ENCODE measurements around the gene RIMS4. TPM values are rescaled to one million over a fixed set of nuclear protein-coding genes. Genes with fewer than 3 reads are reported as not detected.

The RIMS4 gene
- total RNA-seq, 1 experiment from 2014 or later: 16.3 TPM

- Histone ChIP-seq H4K8ac (replicated peaks; ENCODE audit: insufficient read length, low read depth, low read length) (no peak overlapping the region), H4K20me1 (ENCODE audit: control insufficient read depth, insufficient read depth, insufficient read length) (no peaks in the 10 kb centered on the region), H3K56ac (ENCODE audit: insufficient read length, low read depth, low read length) (no peak overlapping the region), H2BK12ac (ENCODE audit: insufficient read length, low read depth, low read length) (no peak overlapping the region), H2AFZ (ENCODE audit: low read length) (no peak overlapping the region), H2BK5ac (ENCODE audit: insufficient read length, low read length) (no peak overlapping the region), H3K9me3 (ENCODE audit: control insufficient read depth, low read depth, low read length) (no peaks in the 10 kb centered on the region), H3T11ph (ENCODE audit: low read length) (no peak overlapping the region), H3K23me2 (ENCODE audit: insufficient read length, low read depth, low read length, poor library complexity, severe bottlenecking) (no peaks in the 10 kb centered on the region), H3K79me1 (ENCODE audit: insufficient read depth, low read depth, low read length, poor library complexity, severe bottlenecking) (no peaks in the 10 kb centered on the region), H3K79me2 (ENCODE audit: insufficient read depth, low read length) (no peaks in the 10 kb centered on the region), H4K91ac (ENCODE audit: insufficient read length, low read depth, low read length) (no peak overlapping the region), H2BK15ac (ENCODE audit: low read depth, low read length) (no peak overlapping the region), H3K4me1 (ENCODE audit: insufficient read depth, low read length) (no peaks in the 10 kb centered on the region; the same call in 1 of the 2 replicates), H3K9ac (ENCODE audit: extremely low read depth, insufficient read length, low read length) (no peak overlapping the region), H3K4ac (ENCODE audit: low read depth, low read length) (no peak overlapping the region), H3K27ac (ENCODE audit: insufficient read length, low read depth, low read length) (no peak overlapping the region), H3K4me2 (ENCODE audit: insufficient read depth, insufficient read length, low read length) (no peak overlapping the region), H2BK120ac (ENCODE audit: low read depth, low read length, poor library complexity, severe bottlenecking) (no peak overlapping the region), H2BK20ac (ENCODE audit: low read depth, low read length, poor library complexity, severe bottlenecking) (no peak overlapping the region), H3K27me3 (ENCODE audit: insufficient read depth, low read length) (no peaks in the 10 kb centered on the region), H2AK5ac (ENCODE audit: insufficient read length, low read length) (no peak overlapping the region), H3K18ac (ENCODE audit: insufficient read length, low read depth, low read length) (no peak overlapping the region), H4K5ac (ENCODE audit: insufficient read length, low read depth, low read length) (no peak overlapping the region), H3K23ac (ENCODE audit: insufficient read length, low read depth, low read length) (no peak overlapping the region), H3K14ac (ENCODE audit: insufficient read depth, low read length) (no peak overlapping the region)
- Mint-ChIP-seq H3K9me3 (no peaks in the 10 kb centered on the region), H3K4me1 (peaks cover 23 to 36% of the 10 kb centered on the region in 2 experiments), H3K27me3 (ENCODE audit: low read depth) (no peaks in the 10 kb centered on the region), H3K27ac (no peak overlapping the region), H3K36me3 (ENCODE audit: insufficient read depth in 1 of 3, low read depth in 3 of 3) (no peaks in the 10 kb centered on the region), H3K4me3 (no peak overlapping the region)
- TF ChIP-seq CTCF (conservative IDR thresholded peaks at IDR 0.05): no peak
- no peak for DNase-seq
- WGBS (ENCODE audit: extremely low coverage, insufficient read length, low lambda C conversion rate): no CpG with 5 or more reads among the region's 5 CpGs
Measured at GRCh38 chr20:44725837-44726236, 84.5 kb downstream of the RIMS4 start.

All from H9 (cell line).